Progenitor cell of endocrine pancreas (in vitro differentiated cells): Measurements from ENCODE around the gene SLC4A11. TPM values are rescaled to one million over a fixed set of nuclear protein-coding genes. Genes with fewer than 3 reads are reported as not detected.

Experiments
- DNase-seq: peaks from one replicate; pipeline ENCODE4 v3.0.0; 2021; ENCODE audit warnings: low spot score; ENCODE audit not compliant: unreplicated experiment
- H3K27ac Mint-ChIP-seq: 2 replicates; pipeline ENCODE4 v1.8.0; 2021; ENCODE audit warnings: mild to moderate bottlenecking, moderate library complexity, mixed read lengths
- H3K27me3 Mint-ChIP-seq: 2 replicates; pipeline ENCODE4 v1.8.0; 2021; ENCODE audit warnings: mixed read lengths
- H3K36me3 Mint-ChIP-seq: 2 replicates; pipeline ENCODE4 v1.8.0; 2022; ENCODE audit warnings: mixed read lengths; ENCODE audit not compliant: insufficient read depth
- H3K4me1 Mint-ChIP-seq: 2 replicates; pipeline ENCODE4 v1.8.0; 2021; ENCODE audit warnings: low read depth, mixed read lengths
- H3K4me3 Mint-ChIP-seq: 2 replicates; pipeline ENCODE4 v1.8.0; 2021; ENCODE audit warnings: low read depth, mild to moderate bottlenecking, moderate library complexity, mixed read lengths
- H3K9me3 Mint-ChIP-seq: 2 replicates; pipeline ENCODE4 v1.8.0; 2021; ENCODE audit warnings: low read depth, mixed read lengths
- total RNA-seq: library from RNA; stranded (reverse); gene quantifications from 2 replicates; pipeline ENCODE4 v1.2.1, GENCODE V29; 2021
- TF ChIP-seq, protein P1 (sequence below): fragments of 200-600 bp; sonication (generic); IDR thresholded peaks from one replicate; pipeline ENCODE4 v1.5.0; 2021; ENCODE audit warnings: antibody characterized with exemption, mild to moderate bottlenecking; ENCODE audit not compliant: unreplicated experiment

SLC4A11 gene
- total RNA-seq, 1 donor from 2014 or later: 1.9 TPM

DNA sequence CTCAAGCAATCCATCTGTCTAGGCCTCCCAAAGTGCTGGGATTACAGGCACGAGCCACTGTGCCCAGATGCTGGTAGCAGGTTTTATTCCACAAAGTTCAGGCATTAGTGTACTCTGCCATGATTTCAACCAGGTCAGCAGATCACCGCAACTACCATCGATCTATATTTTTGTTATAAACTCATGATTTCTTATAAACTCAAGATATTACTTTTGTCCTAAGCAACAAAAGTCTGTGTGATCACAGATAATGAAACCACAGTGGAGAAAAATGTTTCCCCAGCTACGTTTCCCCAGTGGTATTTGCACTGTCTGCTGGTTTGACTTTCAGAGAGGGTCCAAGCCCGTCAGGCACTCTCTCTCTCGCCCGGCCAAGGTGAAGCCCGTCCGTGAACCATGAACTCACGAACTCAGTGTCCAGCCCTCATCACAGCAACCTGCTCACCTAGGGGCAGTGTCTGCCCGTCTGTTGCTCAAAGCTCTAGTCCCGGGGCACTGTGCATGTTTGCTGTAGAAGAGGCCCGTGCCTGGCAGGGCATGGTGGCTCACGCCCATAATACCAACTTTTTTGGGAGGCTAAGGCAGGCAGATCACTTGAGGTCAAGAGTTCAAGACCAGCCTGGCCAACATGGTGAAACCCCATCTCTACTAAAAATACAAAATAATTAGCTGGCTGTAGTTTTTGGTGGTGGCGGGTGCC lies 7.0 kb downstream of the SLC4A11 start:
- no peak for DNase-seq
- Mint-ChIP-seq H3K27me3 (peaks cover 26% of the 10 kb centered on the region), H3K9me3 (no peaks in the 10 kb centered on the region), H3K36me3 (no peaks in the 10 kb centered on the region), H3K27ac (no peak overlapping the region), H3K4me3 (no peak overlapping the region), H3K4me1 (no peaks in the 10 kb centered on the region)
- TF ChIP-seq, protein P1, sequence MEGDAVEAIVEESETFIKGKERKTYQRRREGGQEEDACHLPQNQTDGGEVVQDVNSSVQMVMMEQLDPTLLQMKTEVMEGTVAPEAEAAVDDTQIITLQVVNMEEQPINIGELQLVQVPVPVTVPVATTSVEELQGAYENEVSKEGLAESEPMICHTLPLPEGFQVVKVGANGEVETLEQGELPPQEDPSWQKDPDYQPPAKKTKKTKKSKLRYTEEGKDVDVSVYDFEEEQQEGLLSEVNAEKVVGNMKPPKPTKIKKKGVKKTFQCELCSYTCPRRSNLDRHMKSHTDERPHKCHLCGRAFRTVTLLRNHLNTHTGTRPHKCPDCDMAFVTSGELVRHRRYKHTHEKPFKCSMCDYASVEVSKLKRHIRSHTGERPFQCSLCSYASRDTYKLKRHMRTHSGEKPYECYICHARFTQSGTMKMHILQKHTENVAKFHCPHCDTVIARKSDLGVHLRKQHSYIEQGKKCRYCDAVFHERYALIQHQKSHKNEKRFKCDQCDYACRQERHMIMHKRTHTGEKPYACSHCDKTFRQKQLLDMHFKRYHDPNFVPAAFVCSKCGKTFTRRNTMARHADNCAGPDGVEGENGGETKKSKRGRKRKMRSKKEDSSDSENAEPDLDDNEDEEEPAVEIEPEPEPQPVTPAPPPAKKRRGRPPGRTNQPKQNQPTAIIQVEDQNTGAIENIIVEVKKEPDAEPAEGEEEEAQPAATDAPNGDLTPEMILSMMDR: no peak

DNA sequence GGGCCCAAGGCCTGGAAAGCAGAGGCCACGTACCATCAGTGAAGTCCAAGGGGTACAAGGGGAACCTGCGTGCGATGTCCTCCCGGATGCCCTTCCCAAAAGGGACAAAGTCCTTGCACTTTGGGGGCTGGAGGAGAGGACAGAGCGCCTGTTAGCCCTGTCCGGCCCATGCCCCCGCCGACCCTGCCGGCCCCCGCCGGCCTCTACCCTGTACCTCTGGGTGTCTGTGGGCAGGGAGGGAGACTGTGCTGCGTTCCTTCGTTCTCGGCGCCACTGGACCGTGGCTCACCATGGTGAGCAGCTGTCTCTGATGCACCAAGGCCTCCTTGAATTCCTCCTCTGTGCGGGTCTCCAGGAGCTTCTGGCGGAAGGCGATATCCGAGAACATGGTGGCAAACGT lies 7.9 kb downstream of the SLC4A11 start:
- Mint-ChIP-seq H3K4me1 (no peaks in the 10 kb centered on the region), H3K9me3 (no peaks in the 10 kb centered on the region), H3K4me3 (no peak overlapping the region), H3K27ac (no peak overlapping the region), H3K36me3 (no peaks in the 10 kb centered on the region), H3K27me3 (peaks cover 16% of the 10 kb centered on the region)
- no peak for DNase-seq
- TF ChIP-seq, protein P1: no peak

DNA sequence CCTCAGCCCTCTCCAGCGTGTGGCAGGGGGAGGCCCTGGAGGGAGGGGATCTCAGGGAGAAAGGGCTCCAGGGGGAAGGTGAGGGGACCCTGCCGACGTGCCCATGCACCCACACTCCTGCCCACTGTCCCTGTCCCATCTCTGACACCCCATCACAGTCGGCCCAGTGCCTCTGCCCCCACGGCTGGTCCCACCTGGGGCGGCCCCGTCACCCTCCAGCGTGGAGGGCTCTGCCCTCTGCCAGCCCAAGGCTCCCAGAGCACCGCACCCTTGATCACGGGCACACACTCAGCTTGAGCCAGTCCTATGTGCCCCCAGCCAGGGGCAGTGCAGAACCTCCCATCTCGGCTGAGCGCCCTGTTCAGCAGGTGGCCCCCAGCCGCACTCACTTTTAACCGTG lies 9.2 kb downstream of the SLC4A11 start:
- TF ChIP-seq, protein P1: no peak
- H3K36me3 Mint-ChIP-seq: no peaks in the 10 kb centered on the region
- no peak overlapping the region for H3K4me3 Mint-ChIP-seq
- H3K4me1 Mint-ChIP-seq: no peaks in the 10 kb centered on the region
- no peak overlapping the region for H3K27ac Mint-ChIP-seq
- no peaks in the 10 kb centered on the region for H3K9me3 Mint-ChIP-seq
- peaks cover 3% of the 10 kb centered on the region for H3K27me3 Mint-ChIP-seq
- DNase-seq: no peak

DNA sequence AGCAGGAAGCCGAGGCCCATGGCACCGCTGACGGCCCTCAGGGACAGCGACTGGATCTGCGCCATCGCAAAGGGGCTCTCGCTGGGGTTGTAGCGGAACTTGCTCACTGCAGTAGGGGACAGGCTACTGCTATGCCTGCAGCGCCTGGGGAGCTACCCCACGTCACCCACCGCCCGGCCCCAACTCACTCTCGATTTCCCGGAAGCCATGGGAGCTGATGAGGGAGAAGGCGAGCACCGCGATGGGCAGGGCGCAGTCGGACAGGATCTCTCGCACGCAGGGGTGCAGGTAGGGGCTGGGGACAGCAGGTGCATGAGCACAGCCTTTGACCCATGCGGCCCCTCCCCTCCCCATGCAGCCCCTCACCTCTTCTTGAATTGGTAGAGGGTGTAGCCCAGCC lies 9.8 kb downstream of the SLC4A11 start:
- no peaks in the 10 kb centered on the region for H3K4me1 Mint-ChIP-seq
- no peak for DNase-seq
- H3K27me3 Mint-ChIP-seq: no peaks in the 10 kb centered on the region
- TF ChIP-seq, protein P1: no peak
- H3K4me3 Mint-ChIP-seq: no peak overlapping the region
- no peaks in the 10 kb centered on the region for H3K36me3 Mint-ChIP-seq
- H3K27ac Mint-ChIP-seq: no peak overlapping the region
- no peaks in the 10 kb centered on the region for H3K9me3 Mint-ChIP-seq

DNA sequence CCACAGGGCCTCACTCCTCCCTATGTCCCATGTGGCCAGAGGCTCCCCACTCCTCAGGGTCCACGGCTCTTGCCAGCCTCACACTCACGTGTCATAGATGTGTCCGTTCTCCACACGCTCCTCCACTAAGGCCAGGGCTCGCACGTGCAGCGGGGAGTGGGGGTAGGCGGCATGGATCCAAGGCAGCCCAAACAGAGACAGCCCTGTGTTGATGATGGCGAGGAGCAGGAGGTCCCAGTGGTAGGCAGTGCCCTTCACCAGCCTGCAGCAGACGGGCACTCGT lies 10.3 kb downstream of the SLC4A11 start:
- TF ChIP-seq, protein P1: no peak
- DNase-seq: no peak
- Mint-ChIP-seq H3K27me3 (no peaks in the 10 kb centered on the region), H3K36me3 (no peaks in the 10 kb centered on the region), H3K4me1 (no peaks in the 10 kb centered on the region), H3K4me3 (no peak overlapping the region), H3K27ac (no peak overlapping the region), H3K9me3 (no peaks in the 10 kb centered on the region)
